HepG2 (cell line): ENCODE measurements around the gene EPB41. TPM values are rescaled to one million over a fixed set of nuclear protein-coding genes. Genes with fewer than 3 reads are reported as not detected.

Experiments
- ARID2 ChIP-seq: sonication (generic); formaldehyde crosslinking; IDR thresholded peaks from 2 replicates; pipeline ENCODE4 v1.8.1; 2022; ENCODE audit warnings: mild to moderate bottlenecking, missing genetic modification reagents, borderline replicate concordance
- ARNTL ChIP-seq: sonication (generic); formaldehyde crosslinking; IDR thresholded peaks from 2 replicates; pipeline ENCODE4 v1.4.0; 2020; ENCODE audit warnings: mild to moderate bottlenecking, missing genetic modification reagents
- CC2D1A ChIP-seq: sonication (generic); formaldehyde crosslinking; IDR thresholded peaks from 2 replicates; pipeline ENCODE4 v1.8.1; 2023; ENCODE audit warnings: mild to moderate bottlenecking, missing genetic modification reagents
- FOXA3 ChIP-seq: IDR thresholded peaks from 2 replicates; pipeline ENCODE4 v1.6.1; 2016; ENCODE audit warnings: missing genetic modification reagents, missing compliant biosample characterization
- IKZF4 ChIP-seq: sonication (generic); formaldehyde crosslinking; IDR thresholded peaks from 2 replicates; pipeline ENCODE4 v1.5.1; 2020; ENCODE audit warnings: borderline replicate concordance, mild to moderate bottlenecking, low read depth, missing genetic modification reagents; ENCODE audit errors: not compliant biosample characterization
- NFAT5 ChIP-seq: sonication (generic); formaldehyde crosslinking; IDR thresholded peaks from 2 replicates; pipeline ENCODE4 v1.4.0; 2020; ENCODE audit warnings: missing genetic modification reagents
- NFE2L1 ChIP-seq: sonication (generic); formaldehyde crosslinking; IDR thresholded peaks from 2 replicates; pipeline ENCODE4 v1.4.0; 2020; ENCODE audit warnings: missing genetic modification reagents, mild to moderate bottlenecking, borderline replicate concordance
- PBX2 ChIP-seq: IDR thresholded peaks from 2 replicates; pipeline ENCODE4 v1.6.1; 2016; ENCODE audit warnings: control low read depth
- PCBP1 ChIP-seq: fragments of 200-400 bp; formaldehyde crosslinking; IDR thresholded peaks from 2 replicates; pipeline ENCODE4 v1.6.1; 2017; ENCODE audit warnings: mild to moderate bottlenecking, low read depth, low read length, borderline replicate concordance
- TEAD3 ChIP-seq: optimal IDR thresholded peaks from 2 replicates; pipeline ENCODE3; 2016; ENCODE audit warnings: borderline replicate concordance
- ZBTB25 ChIP-seq: IDR thresholded peaks from 2 replicates; pipeline ENCODE4 v1.6.1; 2018; ENCODE audit warnings: missing genetic modification reagents
- ZNF142 ChIP-seq: sonication (generic); formaldehyde crosslinking; IDR thresholded peaks from 2 replicates; pipeline ENCODE4 v1.4.0; 2020; ENCODE audit warnings: missing genetic modification reagents
- ZNF768 ChIP-seq: sonication (generic); formaldehyde crosslinking; IDR thresholded peaks from 2 replicates; pipeline ENCODE4 v1.4.0; 2020; ENCODE audit warnings: missing genetic modification reagents
- polyA plus RNA-seq, 8 experiments: library from polyadenylated mRNA; depleted of rRNA in 3 of 8; stranded (reverse) in 7 of 8; unstranded in 1 of 8; fragments of >200 nt; fragmentation: Illumina TruSeq in 4 of 8; extraction: Trizol in 4 of 8; gene quantifications; 2 replicates each; pipeline versions ENCODE4 v1.2.1 to v1.2.3, GENCODE V29; 2011 to 2016; ENCODE audit warnings: low read depth in 4 of 8, missing spikeins in 1 of 8, mixed read lengths in 1 of 8; ENCODE audit not compliant: insufficient read depth in 1 of 8
- total RNA-seq, 5 experiments: library from RNA; depleted of rRNA; stranded (reverse); fragments of >200 nt; fragmentation: Illumina TruSeq; extraction: Trizol; gene quantifications; 2 replicates each; pipeline ENCODE4 v1.2.3, GENCODE V29; 2016; ENCODE audit warnings: low read depth in 1 of 5

The EPB41 gene
- total and polyA plus RNA-seq, 2 of the 13 experiments (the other 11 are each of a cell fraction or from before 2014, with no cell fraction given) = 34.5 to 46.7 TPM

- TF ChIP-seq NFE2L1 = no peak
- peak; percentile 24; the same call in 1 of the 2 replicates for TF ChIP-seq ZNF768
- no peak for TF ChIP-seq ZBTB25 (CRISPR knock-in tag)
- no peak for TF ChIP-seq CC2D1A (CRISPR knock-in tag)
- 0 out of 2 replicates have a peak, but pooled peaks have one; percentile 8 for TF ChIP-seq FOXA3 (CRISPR knock-in tag)
- no peak for TF ChIP-seq ARID2 (CRISPR knock-in tag)
- no peak for TF ChIP-seq ZNF142 (CRISPR knock-in tag)
- no peak for TF ChIP-seq IKZF4 (CRISPR knock-in tag)
- no peak for TF ChIP-seq PCBP1
- TF ChIP-seq TEAD3 (CRISPR knock-in tag) = peak; percentile 27
- no peak for TF ChIP-seq ARNTL (CRISPR knock-in tag)
- TF ChIP-seq NFAT5 = no peak
- no peak for TF ChIP-seq PBX2 (CRISPR knock-in tag)
Observed at GRCh38 chr1:28871631-28872401, 42.6 kb upstream of the EPB41 start (continued).
